Activated B cell treated with CpG ODN at 0.5 μM for 24 hours (primary cell): Measurements from ENCODE around the gene KIF21B. TPM values are rescaled to one million over a fixed set of nuclear protein-coding genes. Genes with fewer than 3 reads are reported as not detected.
"Not testable (repeated sequence)": the region's sequence is repeated elsewhere in the genome, so short reads cannot be mapped to it uniquely, and the experiment has no call there.

ENCODE experiments used
- ATAC-seq: fragments of 200-7000 bp; cut with Tn5 transposase; one replicate; pipeline ENCODE4 v1.10.0; 2021; ENCODE audit warnings: low read depth, mild to moderate bottlenecking, moderate library complexity
- CTCF ChIA-PET: fragments of 350-600 bp; sonication (Branson Sonifier 250); formaldehyde crosslinking; loops from one replicate; lab custom pipeline; 2021; ENCODE audit warnings: antibody characterized with exemption; lab: Charles Lee
- POLR2A ChIA-PET: fragments of 350-600 bp; sonication (Branson Sonifier 250); formaldehyde crosslinking; loops from one replicate; lab custom pipeline; 2021; ENCODE audit warnings: antibody characterized with exemption; lab: Charles Lee
- DNase-seq: peaks from one replicate; pipeline ENCODE4 v3.0.0; 2022
- H3K27ac Mint-ChIP-seq: one replicate; pipeline ENCODE4 v1.8.0; 2020; ENCODE audit warnings: mixed read lengths
- H3K27me3 Mint-ChIP-seq: one replicate; pipeline ENCODE4 v1.8.0; 2021; ENCODE audit warnings: mixed read lengths
- H3K36me3 Mint-ChIP-seq: one replicate; pipeline ENCODE4 v1.8.0; 2021; ENCODE audit warnings: low read depth, mixed read lengths
- H3K4me1 Mint-ChIP-seq: one replicate; pipeline ENCODE4 v1.8.0; 2021; ENCODE audit warnings: mixed read lengths
- H3K4me3 Mint-ChIP-seq: one replicate; pipeline ENCODE4 v1.8.0; 2020; ENCODE audit warnings: mild to moderate bottlenecking, mixed read lengths
- H3K9me3 Mint-ChIP-seq: one replicate; pipeline ENCODE4 v1.8.0; 2020; ENCODE audit warnings: mixed read lengths
- intact Hi-C: fragments of 100-400 bp; cut with micrococcal nuclease; formaldehyde crosslinking; loops from one replicate; pipeline ENCODE4 v1.15.1; 2024
- total RNA-seq: library from RNA; stranded (reverse); gene quantifications from 2 replicates; pipeline ENCODE4 v1.2.3, GENCODE V29; 2022
- TF ChIP-seq, protein P1 (sequence below): fragments of 200-600 bp; IDR thresholded peaks from one replicate; pipeline ENCODE4 v1.8.0; 2022; ENCODE audit warnings: antibody characterized with exemption, mild to moderate bottlenecking

KIF21B gene
- total RNA-seq, 1 donor from 2014 or later = 31.8 TPM

- TF ChIP-seq, protein P1, sequence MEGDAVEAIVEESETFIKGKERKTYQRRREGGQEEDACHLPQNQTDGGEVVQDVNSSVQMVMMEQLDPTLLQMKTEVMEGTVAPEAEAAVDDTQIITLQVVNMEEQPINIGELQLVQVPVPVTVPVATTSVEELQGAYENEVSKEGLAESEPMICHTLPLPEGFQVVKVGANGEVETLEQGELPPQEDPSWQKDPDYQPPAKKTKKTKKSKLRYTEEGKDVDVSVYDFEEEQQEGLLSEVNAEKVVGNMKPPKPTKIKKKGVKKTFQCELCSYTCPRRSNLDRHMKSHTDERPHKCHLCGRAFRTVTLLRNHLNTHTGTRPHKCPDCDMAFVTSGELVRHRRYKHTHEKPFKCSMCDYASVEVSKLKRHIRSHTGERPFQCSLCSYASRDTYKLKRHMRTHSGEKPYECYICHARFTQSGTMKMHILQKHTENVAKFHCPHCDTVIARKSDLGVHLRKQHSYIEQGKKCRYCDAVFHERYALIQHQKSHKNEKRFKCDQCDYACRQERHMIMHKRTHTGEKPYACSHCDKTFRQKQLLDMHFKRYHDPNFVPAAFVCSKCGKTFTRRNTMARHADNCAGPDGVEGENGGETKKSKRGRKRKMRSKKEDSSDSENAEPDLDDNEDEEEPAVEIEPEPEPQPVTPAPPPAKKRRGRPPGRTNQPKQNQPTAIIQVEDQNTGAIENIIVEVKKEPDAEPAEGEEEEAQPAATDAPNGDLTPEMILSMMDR = no peak
- DNase-seq (no peak), ATAC-seq (no peak)
- no peak overlapping the region for H3K27ac Mint-ChIP-seq
- POLR2A ChIA-PET = no interaction called here
- no peak overlapping the region for H3K4me3 Mint-ChIP-seq
- intact Hi-C loops = no loop called here
- H3K27me3 Mint-ChIP-seq = peaks cover 3% of the 10 kb centered on the region
- no peaks in the 10 kb centered on the region for H3K36me3 Mint-ChIP-seq
- no peaks in the 10 kb centered on the region for H3K4me1 Mint-ChIP-seq
- CTCF ChIA-PET = no interaction called here
- H3K9me3 Mint-ChIP-seq = peaks cover 3% of the 10 kb centered on the region
Observed at GRCh38 chr1:200934676-200935245, 88.8 kb downstream of the KIF21B start.

- intact Hi-C loops = no loop called here
- Mint-ChIP-seq H3K27me3 (peaks cover 3% of the 10 kb centered on the region), H3K9me3 (peaks cover 3% of the 10 kb centered on the region), H3K4me3 (no peak overlapping the region), H3K4me1 (no peaks in the 10 kb centered on the region), H3K27ac (no peak overlapping the region), H3K36me3 (no peaks in the 10 kb centered on the region)
- ATAC-seq (no peak), DNase-seq (no peak)
- ChIA-PET CTCF (interaction anchor here (1.5 kb wide), 1 partner anchor 40 kb away, joined by 3 read pairs; no protein-coding TSS in a partner anchor), POLR2A (no interaction called here)
- TF ChIP-seq, protein P1 = no peak
Observed at GRCh38 chr1:200931776-200932175, 91.7 kb downstream of the KIF21B start.

- H3K27me3 Mint-ChIP-seq, ATAC-seq, H3K27ac Mint-ChIP-seq, H3K36me3 Mint-ChIP-seq, H3K9me3 Mint-ChIP-seq, H3K4me1 Mint-ChIP-seq, H3K4me3 Mint-ChIP-seq, POLR2A ChIA-PET, DNase-seq, intact Hi-C loops: not testable (repeated sequence)
- CTCF ChIA-PET = interaction anchor here (1.5 kb wide), 1 partner anchor 41 kb away, joined by 3 read pairs; no protein-coding TSS in a partner anchor
Observed at GRCh38 chr1:200930285-200930684, 93.2 kb downstream of the KIF21B start.

DNA sequence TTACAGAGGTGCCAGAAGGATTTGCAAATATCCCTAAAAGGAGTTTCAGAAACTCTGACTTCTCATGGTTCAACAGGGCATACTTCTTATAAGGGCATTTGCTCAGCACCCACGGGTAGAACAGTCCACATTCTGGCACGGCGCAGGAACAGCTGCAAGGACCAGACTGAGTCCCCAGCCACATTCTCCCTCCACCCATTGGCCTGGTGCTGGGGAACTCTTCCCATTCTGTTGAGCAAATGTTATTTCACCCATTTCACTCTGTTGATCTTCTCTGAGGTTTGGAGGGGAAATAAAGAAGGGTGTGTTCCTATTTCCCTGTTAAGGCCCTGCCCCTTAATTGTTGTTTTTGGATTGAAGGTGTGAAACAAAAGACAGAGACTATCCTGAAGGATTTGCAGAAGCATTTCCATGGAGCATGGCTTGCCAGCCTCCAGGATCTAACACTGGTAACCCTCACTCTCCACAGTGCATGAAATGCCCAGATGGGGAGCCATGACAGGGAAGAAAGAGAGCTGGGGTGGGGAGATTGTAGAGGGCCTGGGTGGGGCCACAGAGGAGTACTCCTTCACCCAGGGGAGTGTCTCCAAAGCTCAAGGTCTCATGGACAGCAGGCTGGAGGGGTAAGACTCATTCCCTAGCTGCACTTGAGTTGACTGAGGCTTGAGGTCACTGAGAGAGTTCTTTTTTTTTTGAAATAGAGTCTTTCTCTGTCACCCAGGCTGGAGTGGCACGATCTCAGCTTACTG is 93.8 kb downstream of the KIF21B start:
- no peak overlapping the region for H3K4me3 Mint-ChIP-seq
- ChIA-PET POLR2A (no interaction called here), CTCF (no interaction called here)
- peaks cover 3% of the 10 kb centered on the region for H3K27me3 Mint-ChIP-seq
- ATAC-seq (no peak), DNase-seq (no peak)
- H3K36me3 Mint-ChIP-seq = no peaks in the 10 kb centered on the region
- intact Hi-C loops = no loop called here
- H3K9me3 Mint-ChIP-seq = peaks cover 3% of the 10 kb centered on the region
- H3K4me1 Mint-ChIP-seq = no peaks in the 10 kb centered on the region
- no peak overlapping the region for H3K27ac Mint-ChIP-seq
- TF ChIP-seq, protein P1 = no peak

GRCh38 chr1:200925831-200926230 is 97.7 kb downstream of the KIF21B start:
- intact Hi-C loops = no loop called here
- Mint-ChIP-seq H3K27me3 (peaks cover 6% of the 10 kb centered on the region), H3K9me3 (no peaks in the 10 kb centered on the region), H3K4me1 (no peaks in the 10 kb centered on the region), H3K36me3 (no peaks in the 10 kb centered on the region), H3K27ac (no peak overlapping the region), H3K4me3 (no peak overlapping the region)
- ChIA-PET CTCF (no interaction called here), POLR2A (no interaction called here)
- TF ChIP-seq, protein P1 = no peak
- no peak for DNase-seq
- ATAC-seq = no peak
